H54 (cell line): ENCODE measurements around the gene DDAH1.
A peak's percentile ranks its signal among the peaks of the same experiment; 100 is the strongest.

Source experiments
- DNase-seq: peaks from one replicate; pipeline ENCODE4 v3.0.0; 2011; ENCODE audit warnings: low spot score, mixed read lengths; ENCODE audit not compliant: insufficient read length
- FAIRE-seq: peaks from 3 replicates; lab custom pipeline; 2011; peaks lifted over from hg19 to GRCh38; lab: Jason Lieb, UNC
- POLR2A ChIP-seq: IDR thresholded peaks from 2 replicates; pipeline ENCODE4 v1.6.1; 2011; ENCODE audit warnings: low read depth, mild to moderate bottlenecking, low read length

Gene DDAH1

DNA sequence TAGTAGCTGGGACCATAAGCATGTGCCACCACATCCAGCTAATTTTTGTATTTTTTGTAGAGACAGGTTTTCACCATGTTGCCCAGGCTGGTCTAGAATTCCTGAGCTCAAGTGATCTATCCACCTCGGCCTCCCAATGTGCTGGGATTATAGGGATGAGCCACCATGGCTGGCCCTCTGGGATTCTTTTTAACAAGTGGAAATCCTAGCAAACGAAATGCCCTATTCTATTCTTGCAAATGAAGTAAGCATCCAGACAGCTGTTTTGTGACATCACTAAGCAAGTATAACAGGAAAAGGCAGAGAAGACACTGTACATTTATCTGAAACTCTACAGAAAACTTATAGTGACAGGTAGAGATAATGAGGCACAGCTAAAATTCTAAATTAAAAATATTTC, 86.4 kb downstream of the DDAH1 start:
- FAIRE-seq = no peak
- TF ChIP-seq POLR2A = no peak

DNA sequence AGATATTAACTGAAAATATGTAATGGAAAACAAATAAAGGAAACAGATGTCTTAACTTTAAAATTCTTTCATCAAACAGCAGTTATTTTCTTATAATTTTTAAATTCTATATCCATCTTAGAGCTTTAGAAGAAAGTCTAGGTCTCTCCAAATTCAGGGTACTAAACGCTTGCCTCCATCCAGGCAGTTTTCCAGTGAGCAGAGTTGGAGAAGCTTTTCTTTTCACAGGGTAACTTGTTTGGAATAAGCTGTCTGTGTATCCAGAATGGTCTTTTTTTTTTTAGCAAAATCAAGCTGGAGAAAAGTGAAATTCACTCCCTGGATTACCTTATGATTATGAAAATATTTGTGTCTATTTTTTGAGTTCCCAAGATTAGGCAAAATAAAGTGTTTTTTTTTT, 88.6 kb downstream of the DDAH1 start:
- DNase-seq (no peak), FAIRE-seq (no peak)
- no peak for TF ChIP-seq POLR2A

More for the DNA sequence above, 86.4 kb downstream of the DDAH1 start:
- no peak for DNase-seq

GRCh38 chr1:85375493-85375892, 89.5 kb downstream of the DDAH1 start:
- FAIRE-seq (no peak), DNase-seq (no peak)

DNA sequence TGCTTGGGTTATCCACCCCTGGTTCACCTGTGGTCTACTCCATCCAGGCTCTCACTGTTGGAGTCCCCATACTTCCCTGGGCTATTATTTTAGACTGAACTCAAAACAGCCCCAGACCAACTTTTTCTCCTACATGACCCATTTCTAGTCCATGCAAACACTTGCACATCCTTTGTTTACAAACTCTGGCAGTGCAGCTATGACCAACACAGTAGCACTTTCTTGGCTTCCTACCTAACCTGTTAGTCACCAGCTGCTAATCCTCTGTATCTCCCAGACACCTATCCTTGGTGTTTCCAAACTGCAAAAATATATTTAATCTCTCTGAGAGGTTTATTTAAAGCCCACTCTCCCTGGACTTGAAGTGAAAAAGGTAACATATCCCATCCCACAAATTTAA, 90.8 kb downstream of the DDAH1 start:
- DNase-seq = peak; percentile 28

More at GRCh38 chr1:85375493-85375892, 89.5 kb downstream of the DDAH1 start:
- TF ChIP-seq POLR2A = no peak

GRCh38 chr1:85373378-85373708, 91.6 kb downstream of the DDAH1 start:
- TF ChIP-seq POLR2A = no peak
- no peak for FAIRE-seq
- no peak for DNase-seq

More for the DNA sequence above, 90.8 kb downstream of the DDAH1 start:
- TF ChIP-seq POLR2A = no peak
- FAIRE-seq = peak; percentile 98

- FAIRE-seq (peak; percentile 91), DNase-seq (no peak)
- TF ChIP-seq POLR2A = no peak
Measured at GRCh38 chr1:85372683-85373377, 92.1 kb downstream of the DDAH1 start.

DNA sequence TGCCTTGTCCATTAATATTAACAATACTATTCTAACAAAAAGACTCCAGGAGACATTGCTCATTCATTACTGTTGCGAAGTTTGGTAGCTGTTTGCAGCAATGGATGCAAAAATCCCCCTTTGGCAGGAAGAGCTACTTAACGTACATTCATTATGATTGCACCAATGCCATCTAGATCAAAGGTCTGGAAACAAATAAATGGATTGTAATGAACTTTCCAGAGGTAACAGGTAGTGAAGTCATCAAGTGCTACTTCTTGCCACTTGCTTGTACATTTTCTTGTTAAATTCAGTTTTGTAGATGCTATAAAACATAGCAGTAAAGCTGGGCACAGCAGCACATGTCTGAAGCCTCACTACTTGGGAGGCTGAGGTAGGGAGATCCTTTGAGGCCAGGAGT, 93.9 kb downstream of the DDAH1 start:
- TF ChIP-seq POLR2A = no peak
- peak; percentile 76 for FAIRE-seq
- no peak for DNase-seq

DNA sequence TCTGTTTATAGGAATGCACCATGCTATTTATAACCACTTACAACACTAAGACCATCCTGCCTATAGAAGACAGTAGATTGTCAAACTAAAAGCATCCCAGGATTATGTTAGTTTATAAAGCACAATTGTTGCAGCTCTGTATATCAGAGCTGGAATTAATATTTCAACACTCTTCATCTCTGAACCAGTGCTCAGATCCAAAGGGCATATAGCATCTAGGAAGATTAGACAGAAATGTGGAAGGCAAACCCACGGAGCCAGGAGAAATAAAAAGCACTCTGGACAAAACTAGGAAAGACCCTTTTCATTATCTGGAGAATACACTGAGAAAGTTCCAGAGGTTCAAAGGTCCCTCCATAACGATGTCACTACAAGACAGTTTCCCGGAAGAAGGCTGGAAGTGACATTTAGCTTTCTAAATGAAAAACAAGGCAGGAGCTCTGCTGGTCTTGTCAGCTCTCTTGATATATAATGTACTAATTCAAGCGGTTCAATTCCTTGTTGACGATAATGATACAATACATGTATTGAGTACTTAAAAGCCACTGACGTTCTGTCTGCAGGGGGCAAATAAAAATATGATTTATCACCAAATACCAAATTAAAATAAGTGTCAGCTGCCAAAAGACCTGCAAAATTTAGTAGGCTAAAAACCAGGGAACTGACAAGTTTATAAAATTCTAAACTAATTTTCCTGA, 96.7 kb downstream of the DDAH1 start:
- no peak for TF ChIP-seq POLR2A
- DNase-seq = no peak
- no peak for FAIRE-seq

DNA sequence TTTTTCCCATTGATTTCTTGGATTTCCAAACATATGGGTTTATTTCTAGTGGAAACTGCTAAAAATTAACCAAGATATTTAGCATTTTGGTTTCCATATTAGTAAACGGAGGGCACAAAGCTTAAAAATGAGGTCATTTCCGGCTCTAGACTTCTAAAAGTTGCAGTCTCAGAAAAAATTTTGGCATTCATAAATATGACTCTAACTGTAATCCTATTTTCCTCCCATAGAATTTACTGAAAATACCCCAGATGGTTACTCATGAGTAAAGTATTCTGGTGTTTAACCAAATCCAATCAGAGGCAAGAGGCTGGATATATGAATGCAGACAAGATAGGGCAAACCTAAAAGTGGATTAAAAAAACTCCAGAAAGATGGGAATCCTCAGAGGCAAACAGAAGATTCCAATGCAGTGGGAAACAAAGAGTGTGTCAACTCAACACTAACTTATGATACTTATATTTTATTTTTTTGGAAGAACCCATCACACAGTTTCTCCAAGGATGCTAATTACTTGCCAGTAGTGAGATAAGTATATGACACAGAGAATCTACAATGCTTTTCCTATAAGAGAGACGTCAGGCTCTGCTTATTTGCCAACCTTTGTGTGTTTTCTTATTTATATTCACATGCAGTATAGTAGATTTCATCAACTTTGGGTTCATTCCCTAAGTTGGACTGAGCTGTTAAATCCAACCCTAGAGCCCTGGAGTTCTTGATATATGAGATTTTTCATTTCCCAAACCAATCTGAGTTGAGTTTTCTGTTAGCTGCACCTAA, 98.4 kb downstream of the DDAH1 start:
- no peak for TF ChIP-seq POLR2A
- DNase-seq = peak; percentile 30

DNA sequence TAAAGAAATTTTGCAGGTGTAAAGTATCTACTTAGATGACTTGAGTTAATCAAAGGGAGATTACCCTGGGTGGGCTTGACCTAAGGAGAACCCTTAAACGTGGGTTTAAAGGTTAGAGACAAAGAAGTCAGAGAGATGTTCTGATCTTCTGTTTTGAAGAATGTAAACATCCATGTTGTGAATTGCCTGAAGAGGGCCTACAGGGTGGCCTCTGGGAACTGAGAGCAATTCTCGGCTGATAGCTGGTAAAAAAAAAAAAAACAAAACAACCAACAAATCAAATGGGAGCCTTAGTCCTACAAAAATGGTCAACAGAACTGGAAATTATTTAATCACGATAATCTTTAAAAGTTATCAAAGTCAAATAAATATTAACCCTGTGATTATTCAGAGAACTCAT, 99.1 kb downstream of the DDAH1 start:
- peak; percentile 45 for FAIRE-seq
- DNase-seq = no peak
- no peak for TF ChIP-seq POLR2A

More for the DNA sequence above, 98.4 kb downstream of the DDAH1 start:
- FAIRE-seq = peak; percentile 86

DNA sequence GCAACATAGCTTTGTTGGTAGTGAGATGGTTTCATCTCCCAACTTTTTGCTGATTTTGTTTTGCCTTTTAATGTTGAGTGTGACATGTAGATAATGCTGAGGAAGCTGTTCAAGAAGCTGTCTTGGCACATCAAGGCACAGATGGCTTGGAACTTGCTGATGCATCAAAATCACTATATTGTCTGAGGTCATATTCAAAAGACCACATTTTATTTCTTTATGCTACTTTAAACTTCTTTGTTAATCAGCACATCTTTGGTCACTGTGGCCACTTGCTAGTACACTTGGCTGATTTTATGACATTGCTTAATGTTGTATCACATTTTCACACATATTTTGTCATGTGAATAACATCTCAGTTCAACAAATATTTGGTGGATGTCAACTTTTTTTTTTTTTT, 101.4 kb downstream of the DDAH1 start:
- no peak for DNase-seq
- no peak for FAIRE-seq
- no peak for TF ChIP-seq POLR2A

GRCh38 chr1:85363092-85363491, 101.9 kb downstream of the DDAH1 start:
- FAIRE-seq (peak; percentile 81), DNase-seq (no peak)
- TF ChIP-seq POLR2A = no peak

- no peak for DNase-seq
- no peak for TF ChIP-seq POLR2A
- no peak for FAIRE-seq
Measured at GRCh38 chr1:85361606-85362296, 103.2 kb downstream of the DDAH1 start.
